CD4-positive, alpha-beta T cell treated with Interleukin-15 for 4 hours (primary cell): Measurements from ENCODE around the gene GFRA4.
"Not testable (repeated sequence)": the region's sequence is repeated elsewhere in the genome, so short reads cannot be mapped to it uniquely, and the experiment has no call there.

Experiments
- DNase-seq: peaks from one replicate; pipeline ENCODE4 v3.0.0-alpha.2; 2020; ENCODE audit warnings: low spot score

GFRA4 gene

GRCh38 chr20:3615171-3615840, 47.9 kb downstream of the GFRA4 start:
- not testable (repeated sequence) for DNase-seq

- no peak for DNase-seq
These were observed 48.7 kb downstream of the GFRA4 start for GRCh38 chr20:3614466-3614865.

GRCh38 chr20:3613821-3614440, 49.3 kb downstream of the GFRA4 start:
- DNase-seq: no peak

GRCh38 chr20:3612795-3613572, 50.2 kb downstream of the GFRA4 start:
- no peak for DNase-seq

GRCh38 chr20:3611901-3612300, 51.3 kb downstream of the GFRA4 start:
- DNase-seq: no peak
